ENCODE measurements around the gene RAC2. TPM values are rescaled to one million over a fixed set of nuclear protein-coding genes. Genes with fewer than 3 reads are reported as not detected.

The RAC2 gene
- total RNA-seq (2021; fragmentation: NEBNext Ultra II Directional; extraction: Animal tissue kit (Norgen Biotek cat#: 25700)) (2.1 and 2.3 TPM in 2 replicates), polyA plus RNA-seq (2011; rRNA removed) (4.3 and 6.1 TPM in 2 replicates), polyA minus RNA-seq (2011; rRNA and poly(A)+ RNA removed) (1.7 and 2.9 TPM in 2 replicates)
- 1.5 TPM for polyA plus RNA-seq (2011; cell fraction: cytosol; rRNA removed)
- polyA plus RNA-seq (2011; cell fraction: nucleus; rRNA removed) = 6.4 TPM
- polyA plus RNA-seq (2012, experiment 1 of 2) = 1.6 to 3.7 TPM (median 2.8 TPM) in 4 replicates
- 1.8 TPM for polyA plus RNA-seq (2012, experiment 2 of 2)
- 4.4 TPM for polyA plus RNA-seq (2013, experiment 1 of 2)
- 4.1 TPM for polyA plus RNA-seq (2013, experiment 2 of 2)
- 3.2 TPM for polyA minus RNA-seq (2011; cell fraction: cytosol; rRNA and poly(A)+ RNA removed)
- polyA minus RNA-seq (2011; cell fraction: nucleus; rRNA and poly(A)+ RNA removed) = 3.7 TPM
- long read RNA-seq, experiment 1, partial matches to known transcripts = 0 of 2 reads
- long read RNA-seq, experiment 1, other reads (novel, unspliced or antisense) = 0 of 2 reads
- long read RNA-seq, experiment 2, partial matches to known transcripts = 0 of 2 reads
- long read RNA-seq, experiment 2, other reads (novel, unspliced or antisense) = 1 of 2 reads

- H4K91ac ChIP-seq (replicated peaks; ENCODE audit: insufficient read length, low read length) = no peak within 1 kb of the TSS
- 59% methylated on average over 23 of the region's 23 CpGs; no CpG with 5 or more reads in 1 of the 2 experiments for WGBS, 2 experiments (ENCODE audit: extremely low coverage in 1 of 2, insufficient coverage in 1 of 2, insufficient read length in 1 of 2, insufficient replicate concordance in 2 of 2, low coverage in 1 of 2, low lambda C conversion rate in 2 of 2, missing lambda C conversion rate in 1 of 2)
- no peaks in the 10 kb centered on the region for H3K79me1 ChIP-seq (ENCODE audit: low read depth, low read length)
- DNase-seq (ENCODE audit: low read depth in 1 of 2, low spot score in 2 of 2) (no peak), FAIRE-seq (no peak)
- H3K79me2 ChIP-seq (ENCODE audit: control insufficient read depth in 1 of 2, insufficient read depth in 2 of 2, low read length in 2 of 2) = no peaks in the 10 kb centered on the region
- POLR2A ChIA-PET (ENCODE audit: partially characterized antibody) = interaction anchor here (0.9 to 1.3 kb wide), 2 partner anchors 15 to 18 kb away, joined by 3 to 4 read pairs; no protein-coding TSS in a partner anchor
- peaks cover 0 to 13% (median 6%) of the 10 kb centered on the region in 4 experiments; a peak in 6 of 7 replicates for H3K4me1 ChIP-seq (replicated peaks in 1 of 4; ENCODE audit: control insufficient read depth in 3 of 4, insufficient read depth in 4 of 4, low read length in 3 of 4)
- no peak within 1 kb of the TSS for H3K4me3 ChIP-seq (ENCODE audit: extremely low read depth in 1 of 4, insufficient read depth in 2 of 4, low read depth in 3 of 4, low read length in 4 of 4)
- peak within 1 kb of the TSS; percentile 45 to 60; a peak in 2 of 4 replicates for H3K4me2 ChIP-seq (ENCODE audit: insufficient read depth in 1 of 2, low read depth in 2 of 2, low read length in 2 of 2)
- H2AFZ ChIP-seq (ENCODE audit: low read length) = no peak within 1 kb of the TSS
- CTCF ChIA-PET (ENCODE audit: partially characterized antibody) = interaction anchor here (0.9 to 9.1 kb wide), 10 partner anchors 9 to 118 kb away, joined by 3 to 97 read pairs (median 4); no protein-coding TSS in a partner anchor
- H3K27me3 ChIP-seq (replicated peaks in 1 of 4; ENCODE audit: control insufficient read depth in 3 of 4, extremely low read depth in 1 of 4, insufficient read depth in 3 of 4, low read length in 3 of 4) = no peaks in the 10 kb centered on the region
- peak within 1 kb of the TSS; percentile 68; the same call in 1 of the 2 replicates for H2BK12ac ChIP-seq (ENCODE audit: low read depth, low read length)
- no peak within 1 kb of the TSS for H2BK20ac ChIP-seq (ENCODE audit: low read length)
- peak within 1 kb of the TSS; percentile 60; the same call in 1 of the 2 replicates for H3K18ac ChIP-seq (ENCODE audit: extremely low read depth, low read length)
- H3K56ac ChIP-seq (replicated peaks; ENCODE audit: insufficient read length, low read depth, low read length) = no peak within 1 kb of the TSS
- no peak within 1 kb of the TSS for H3K14ac ChIP-seq (ENCODE audit: insufficient read length)
- no peaks in the 10 kb centered on the region for H3K9me3 ChIP-seq (ENCODE audit: insufficient read depth in 2 of 2, low read depth in 1 of 2, low read length in 1 of 2)
- no peak within 1 kb of the TSS for H3K9ac ChIP-seq (replicated peaks in 1 of 4; ENCODE audit: extremely low read depth in 1 of 4, low read depth in 3 of 4, low read length in 3 of 4)
- H3K23me2 ChIP-seq (ENCODE audit: low read depth, low read length) = peaks cover 4% of the 10 kb centered on the region; the same call in 1 of the 2 replicates
- H3K4ac ChIP-seq (replicated peaks; ENCODE audit: insufficient read length, low read depth, low read length) = no peak within 1 kb of the TSS
- no peaks in the 10 kb centered on the region for H4K20me1 ChIP-seq (replicated peaks in 1 of 2; ENCODE audit: control insufficient read depth in 1 of 2, insufficient read depth in 2 of 2, low read length in 2 of 2)
- peak within 1 kb of the TSS; percentile 29 for H4K5ac ChIP-seq (ENCODE audit: insufficient read length, low read depth, low read length)
- no peaks in the 10 kb centered on the region for H3K36me3 ChIP-seq (ENCODE audit: control insufficient read depth in 2 of 4, insufficient read depth in 4 of 4, low read length in 3 of 4)
- H4K8ac ChIP-seq (ENCODE audit: extremely low read depth, insufficient read depth, low read length) = peak within 1 kb of the TSS; percentile 43; the same call in 1 of the 2 replicates
- H2BK15ac ChIP-seq (ENCODE audit: low read length) = no peak within 1 kb of the TSS; the same call in 1 of the 2 replicates
- H2BK5ac ChIP-seq (ENCODE audit: low read depth, low read length) = peak within 1 kb of the TSS; percentile 49; the same call in 1 of the 2 replicates
- H3K23ac ChIP-seq (ENCODE audit: insufficient read length) = no peak within 1 kb of the TSS
- H2AK5ac ChIP-seq (ENCODE audit: low read depth, low read length) = peak within 1 kb of the TSS; percentile 39; the same call in 1 of the 2 replicates
- no peak within 1 kb of the TSS for H3K27ac ChIP-seq (ENCODE audit: low read depth, low read length)
- no peak within 1 kb of the TSS for H2BK120ac ChIP-seq (replicated peaks; ENCODE audit: low read depth, low read length)
- TF ChIP-seq SUZ12 (IDR thresholded peaks at IDR 0.05; ENCODE audit: low read length) = no peak
- TF ChIP-seq GABPA (IDR thresholded peaks at IDR 0.05; ENCODE audit: borderline replicate concordance, insufficient read depth, low read length) = no peak
- TF ChIP-seq PHF8 (conservative IDR thresholded peaks at IDR 0.05; ENCODE audit: low read depth, low read length) = no peak
- TF ChIP-seq YY1 (IDR thresholded peaks at IDR 0.05; ENCODE audit: low read depth, low read length) = no peak
Observed at GRCh38 chr22:37244114-37244921, at the start of gene RAC2. TSS of gene RAC2 (minus strand) at chr22:37244269. CDS start at chr22:37244148, 121 bp downstream.
